Inferior parietal cortex (tissue), 1 donor: ENCODE data around the gene WNT9B.

Experiments
- DNase-seq: peaks from one replicate; pipeline ENCODE4 v3.0.0-alpha.2; 2016; ENCODE audit errors: extremely low spot score

The WNT9B gene

GRCh38 chr17:46854515-46854914 lies 3.1 kb downstream of the WNT9B start:
- no peak for DNase-seq

GRCh38 chr17:46854948-46855347 lies 3.6 kb downstream of the WNT9B start:
- DNase-seq = no peak

DNA sequence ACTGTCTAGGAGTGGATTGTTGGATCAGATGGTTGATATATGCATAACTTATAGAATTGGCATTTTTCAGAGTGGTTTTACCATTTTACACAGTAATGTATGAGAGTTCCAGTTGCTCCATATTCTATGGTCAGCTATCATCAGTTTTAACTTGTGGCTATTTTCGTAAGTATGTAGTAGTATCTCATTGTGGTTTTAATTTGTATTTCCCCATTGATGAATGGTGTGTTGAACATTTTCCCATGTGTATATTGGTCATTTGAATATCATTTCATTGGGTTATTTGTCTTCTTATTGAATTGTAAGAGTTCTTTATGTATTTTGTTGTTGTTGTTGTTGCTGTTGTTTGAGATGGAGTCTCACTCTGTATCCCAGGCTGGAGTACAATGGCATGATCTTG lies 6.2 kb downstream of the WNT9B start:
- DNase-seq = no peak

GRCh38 chr17:46859996-46860395 lies 8.6 kb downstream of the WNT9B start:
- DNase-seq = no peak

DNA sequence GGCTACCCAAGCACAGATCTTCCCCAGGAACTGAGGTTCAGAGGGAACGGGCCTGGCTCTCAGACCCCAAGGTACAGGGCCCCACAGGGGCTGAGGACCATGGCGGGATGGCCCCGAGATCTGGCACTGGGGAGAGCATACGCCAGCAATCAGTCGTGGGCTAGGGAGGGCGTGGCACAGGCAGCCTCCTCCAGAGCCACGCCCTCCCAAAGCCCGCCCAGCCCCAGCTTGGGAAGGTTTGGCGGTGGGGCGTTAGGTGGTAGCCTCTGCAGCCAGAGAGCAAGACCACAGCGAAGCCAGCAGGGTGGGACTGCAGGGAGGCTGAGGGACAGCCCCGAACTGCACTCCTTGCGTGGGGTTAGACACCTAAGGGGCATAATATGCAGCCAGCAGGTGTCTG lies 11.6 kb downstream of the WNT9B start:
- DNase-seq = no peak

DNA sequence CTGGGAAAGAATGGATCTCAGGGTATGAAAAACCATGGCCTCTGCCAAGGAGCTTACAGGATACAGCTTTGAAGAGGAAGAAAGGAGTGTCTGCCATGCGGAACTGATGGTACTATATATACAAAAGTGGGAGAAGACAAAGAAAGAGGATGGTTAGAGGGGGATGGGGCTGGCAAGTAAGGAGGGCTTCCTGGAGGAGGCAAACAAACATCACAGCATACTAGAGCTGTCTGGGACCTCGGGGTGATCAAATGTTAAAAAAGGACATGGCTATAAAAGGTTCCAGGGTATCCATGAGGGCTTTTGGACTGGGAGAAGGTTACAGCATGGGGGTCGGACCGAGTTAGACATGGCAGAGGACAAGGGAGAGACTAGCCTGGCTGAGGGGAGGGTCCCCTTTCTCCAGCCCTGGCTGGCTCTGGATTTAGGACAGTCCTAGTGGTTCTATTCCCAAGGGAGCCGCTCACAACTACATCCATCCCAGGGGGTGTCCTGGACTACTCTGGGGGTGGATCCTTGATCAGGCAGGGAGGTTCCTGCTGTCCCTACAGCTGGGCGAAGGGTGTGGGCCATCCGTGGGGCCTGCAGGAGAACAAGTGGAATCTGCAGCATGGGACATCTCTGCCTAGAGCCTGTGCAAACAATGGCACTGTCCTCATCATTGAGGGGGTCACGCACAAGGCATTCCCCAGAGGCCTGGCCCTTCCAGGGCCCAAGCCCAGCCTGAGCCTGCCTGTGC lies 12.2 kb downstream of the WNT9B start:
- DNase-seq = no peak

DNA sequence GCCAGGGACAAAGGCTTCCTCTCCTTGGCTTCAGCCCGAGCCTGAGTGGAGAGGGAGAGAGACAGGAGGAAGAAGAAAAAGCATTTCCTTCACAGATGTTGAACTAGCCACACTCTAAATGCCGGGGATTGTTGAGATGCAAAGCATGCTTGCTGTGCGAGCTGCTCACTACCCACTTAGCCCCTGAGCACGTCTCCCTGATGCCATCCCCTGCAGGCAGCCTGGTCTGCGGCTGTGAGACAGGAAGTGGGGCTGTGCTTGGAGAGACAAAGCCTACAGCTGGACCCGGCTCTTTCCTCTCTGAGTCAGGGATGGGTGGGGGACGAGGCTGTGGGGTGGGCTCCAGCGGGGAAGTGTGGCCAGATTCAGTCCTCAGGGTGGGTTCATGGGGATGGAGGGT lies 13.7 kb downstream of the WNT9B start:
- DNase-seq = no peak

- DNase-seq = no peak
These were observed 14.9 kb downstream of the WNT9B start for GRCh38 chr17:46866325-46866724.

DNA sequence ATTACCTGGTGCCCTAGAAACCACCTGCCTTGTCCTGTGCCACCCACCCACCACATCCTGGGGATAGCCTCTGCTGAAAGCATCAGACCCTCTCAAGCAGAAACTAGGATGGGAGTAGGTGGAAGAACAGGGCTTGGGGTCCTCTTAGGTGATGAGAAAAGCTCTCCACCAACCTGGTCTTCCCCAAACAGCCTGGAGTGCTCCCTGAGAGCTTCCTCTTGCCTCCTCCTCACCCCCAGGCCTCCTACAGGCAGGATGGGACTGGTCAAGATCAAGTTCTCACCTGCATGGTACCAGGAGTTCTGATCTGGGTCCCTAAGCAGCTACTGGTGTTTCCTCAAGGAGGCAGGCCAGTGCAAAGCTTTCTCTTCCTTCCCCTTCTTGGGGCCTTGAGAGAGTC lies 15.4 kb downstream of the WNT9B start:
- no peak for DNase-seq

DNA sequence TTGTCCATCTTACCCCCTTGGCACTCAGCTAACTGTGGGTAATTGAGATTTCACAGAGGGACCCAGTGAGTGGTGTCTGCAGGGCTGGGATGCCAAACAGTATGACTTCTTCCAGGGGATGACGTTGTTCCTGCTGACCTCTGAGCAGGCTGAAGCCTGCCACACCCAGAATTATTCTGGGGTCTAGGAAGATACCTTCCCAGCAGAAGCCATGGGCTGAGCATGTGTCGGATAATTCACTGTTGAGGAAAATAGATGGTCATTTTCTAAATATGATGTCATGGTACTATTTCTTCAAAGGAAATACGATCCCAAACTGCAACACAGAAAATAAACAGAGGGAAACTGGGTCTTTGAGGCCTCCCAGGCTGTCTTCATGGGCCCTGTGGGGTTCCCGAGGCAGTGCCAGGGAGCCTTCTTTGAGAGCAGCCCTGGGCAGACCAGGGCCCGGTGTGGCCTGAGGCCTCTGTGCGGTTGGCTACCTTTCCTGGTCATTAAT lies 17.4 kb downstream of the WNT9B start:
- DNase-seq = no peak

DNA sequence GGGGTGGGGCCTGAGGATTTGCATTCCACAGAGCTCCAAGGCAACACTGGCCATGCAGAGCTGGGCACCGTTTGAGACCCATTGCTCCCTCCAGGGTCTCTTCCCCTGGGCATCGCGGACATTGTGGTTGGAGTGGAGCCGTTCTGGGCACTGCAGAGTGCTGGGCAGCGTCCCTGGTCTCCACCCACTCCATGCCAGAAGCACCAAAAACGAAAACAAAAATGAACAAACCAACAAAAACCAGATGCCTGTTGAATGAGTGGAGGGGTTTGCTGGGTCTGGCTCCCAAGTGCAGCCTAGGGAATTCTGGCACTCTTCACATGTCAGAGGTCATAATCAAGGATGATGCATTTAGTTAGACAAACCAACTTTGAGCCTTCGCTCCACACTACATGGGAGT lies 17.9 kb downstream of the WNT9B start:
- DNase-seq = no peak

- DNase-seq = no peak
These were observed 18.8 kb downstream of the WNT9B start for GRCh38 chr17:46869975-46870803.

DNA sequence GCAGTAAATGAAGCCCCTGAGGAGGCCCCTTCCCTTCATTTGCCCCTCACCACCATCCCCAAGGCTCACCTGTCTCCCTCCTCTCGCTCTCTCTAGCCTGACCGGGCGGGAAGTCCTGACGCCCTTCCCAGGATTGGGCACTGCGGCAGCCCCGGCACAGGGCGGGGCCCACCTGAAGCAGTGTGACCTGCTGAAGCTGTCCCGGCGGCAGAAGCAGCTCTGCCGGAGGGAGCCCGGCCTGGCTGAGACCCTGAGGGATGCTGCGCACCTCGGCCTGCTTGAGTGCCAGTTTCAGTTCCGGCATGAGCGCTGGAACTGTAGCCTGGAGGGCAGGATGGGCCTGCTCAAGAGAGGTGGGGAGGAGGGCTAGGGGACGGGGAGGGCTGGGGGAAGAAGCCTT lies 21.0 kb downstream of the WNT9B start:
- DNase-seq = no peak

GRCh38 chr17:46873941-46874645 lies 22.7 kb downstream of the WNT9B start:
- DNase-seq = no peak

- DNase-seq = no peak
These were observed 23.5 kb downstream of the WNT9B start for GRCh38 chr17:46874906-46875305.

DNA sequence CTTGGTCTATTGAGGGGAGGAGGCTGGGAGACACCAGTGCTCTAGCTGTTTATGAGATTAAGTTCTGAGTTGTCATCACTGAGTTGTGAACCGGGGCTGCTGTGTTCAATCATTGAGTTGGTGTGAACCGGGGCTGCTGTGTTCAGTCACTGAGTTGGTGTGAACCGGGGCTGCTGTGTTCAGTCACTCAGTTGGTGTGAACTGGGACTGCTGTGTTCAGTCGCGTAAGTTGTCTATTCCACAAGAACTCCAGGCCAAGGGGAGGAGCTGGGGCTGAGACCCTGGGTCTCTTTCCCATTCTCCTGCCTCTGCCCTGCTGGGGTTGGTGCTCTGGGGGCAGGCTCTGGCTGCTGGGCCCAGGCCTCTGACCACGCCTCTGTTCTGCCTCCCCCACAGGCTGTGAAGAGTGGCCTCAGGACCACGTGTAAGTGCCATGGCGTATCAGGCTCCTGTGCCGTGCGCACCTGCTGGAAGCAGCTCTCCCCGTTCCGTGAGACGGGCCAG lies 24.5 kb downstream of the WNT9B start:
- no peak for DNase-seq

DNA sequence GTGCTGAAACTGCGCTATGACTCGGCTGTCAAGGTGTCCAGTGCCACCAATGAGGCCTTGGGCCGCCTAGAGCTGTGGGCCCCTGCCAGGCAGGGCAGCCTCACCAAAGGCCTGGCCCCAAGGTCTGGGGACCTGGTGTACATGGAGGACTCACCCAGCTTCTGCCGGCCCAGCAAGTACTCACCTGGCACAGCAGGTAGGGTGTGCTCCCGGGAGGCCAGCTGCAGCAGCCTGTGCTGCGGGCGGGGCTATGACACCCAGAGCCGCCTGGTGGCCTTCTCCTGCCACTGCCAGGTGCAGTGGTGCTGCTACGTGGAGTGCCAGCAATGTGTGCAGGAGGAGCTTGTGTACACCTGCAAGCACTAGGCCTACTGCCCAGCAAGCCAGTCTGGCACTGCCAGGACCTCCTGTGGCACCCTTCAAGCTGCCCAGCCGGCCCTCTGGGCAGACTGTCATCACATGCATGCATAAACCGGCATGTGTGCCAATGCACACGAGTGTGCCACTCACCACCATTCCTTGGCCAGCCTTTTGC lies 25.0 kb downstream of the WNT9B start:
- DNase-seq = no peak

- no peak for DNase-seq
These were observed 25.5 kb downstream of the WNT9B start for GRCh38 chr17:46876926-46877325.

- DNase-seq = no peak
These were observed 26.1 kb downstream of the WNT9B start for GRCh38 chr17:46877466-46877865.

GRCh38 chr17:46878055-46878454 lies 26.7 kb downstream of the WNT9B start:
- DNase-seq = no peak

GRCh38 chr17:46879101-46879500 lies 27.7 kb downstream of the WNT9B start:
- DNase-seq = no peak

DNA sequence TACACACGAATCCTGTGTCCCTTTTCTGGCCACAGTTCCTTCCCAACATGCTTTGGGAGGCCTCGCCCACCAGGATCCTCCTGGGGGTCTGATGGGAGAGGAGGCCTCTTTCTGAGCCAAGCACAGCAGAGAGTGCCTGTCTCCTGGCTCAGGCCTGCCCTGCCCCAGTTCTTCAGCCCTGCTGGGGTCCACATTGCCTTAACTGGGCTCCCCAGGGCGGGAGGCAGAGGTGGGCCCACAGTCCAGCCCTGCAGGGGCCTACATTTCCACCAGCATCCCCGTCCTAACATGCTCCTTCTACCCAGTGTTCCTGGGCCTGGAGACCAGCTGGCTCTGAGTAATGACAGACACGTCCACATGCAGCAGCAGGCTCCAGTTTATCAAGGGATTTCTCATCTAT lies 29.6 kb downstream of the WNT9B start:
- DNase-seq = no peak
